Activated T-helper 2 cell treated with anti-CD3 and anti-CD28 coated beads, Interferon-gamma antibody, Interleukin-2, Interleukin-4, amounts not matched to agents 10 μg/mL and 5 μg/mL and 100 μg/mL, durations not matched to agents 14 hours and 24 hours and 36 hours (primary cell): Measurements from ENCODE around the gene AGO1. TPM values are rescaled to one million over a fixed set of nuclear protein-coding genes. Genes with fewer than 3 reads are reported as not detected.

Source experiments
- DNase-seq: peaks from one replicate; pipeline ENCODE4 v3.0.0; 2021; ENCODE audit warnings: low spot score
- H3K27ac Mint-ChIP-seq: one replicate; pipeline ENCODE4 v1.8.0; 2021; ENCODE audit warnings: mixed read lengths
- H3K27me3 Mint-ChIP-seq: one replicate; pipeline ENCODE4 v1.8.0; 2021; ENCODE audit warnings: low read depth, mixed read lengths
- H3K36me3 Mint-ChIP-seq: one replicate; pipeline ENCODE4 v1.8.0; 2021; ENCODE audit warnings: low read depth, mixed read lengths
- H3K4me1 Mint-ChIP-seq: one replicate; pipeline ENCODE4 v1.8.0; 2021; ENCODE audit warnings: low read depth, mixed read lengths
- H3K4me3 Mint-ChIP-seq: one replicate; pipeline ENCODE4 v1.8.0; 2021; ENCODE audit warnings: low read depth, mild to moderate bottlenecking, moderate library complexity, mixed read lengths
- H3K9me3 Mint-ChIP-seq: one replicate; pipeline ENCODE4 v1.8.0; 2021; ENCODE audit warnings: mixed read lengths
- intact Hi-C: fragments of 100-400 bp; cut with micrococcal nuclease; formaldehyde crosslinking; loops from one replicate; pipeline ENCODE4 v1.15.1; 2023
- total RNA-seq: library from RNA; stranded (reverse); gene quantifications from 2 replicates; pipeline ENCODE4 v1.2.3, GENCODE V29; 2022

AGO1 gene
- total RNA-seq: 36.9 and 38.6 TPM in 2 replicates

DNA sequence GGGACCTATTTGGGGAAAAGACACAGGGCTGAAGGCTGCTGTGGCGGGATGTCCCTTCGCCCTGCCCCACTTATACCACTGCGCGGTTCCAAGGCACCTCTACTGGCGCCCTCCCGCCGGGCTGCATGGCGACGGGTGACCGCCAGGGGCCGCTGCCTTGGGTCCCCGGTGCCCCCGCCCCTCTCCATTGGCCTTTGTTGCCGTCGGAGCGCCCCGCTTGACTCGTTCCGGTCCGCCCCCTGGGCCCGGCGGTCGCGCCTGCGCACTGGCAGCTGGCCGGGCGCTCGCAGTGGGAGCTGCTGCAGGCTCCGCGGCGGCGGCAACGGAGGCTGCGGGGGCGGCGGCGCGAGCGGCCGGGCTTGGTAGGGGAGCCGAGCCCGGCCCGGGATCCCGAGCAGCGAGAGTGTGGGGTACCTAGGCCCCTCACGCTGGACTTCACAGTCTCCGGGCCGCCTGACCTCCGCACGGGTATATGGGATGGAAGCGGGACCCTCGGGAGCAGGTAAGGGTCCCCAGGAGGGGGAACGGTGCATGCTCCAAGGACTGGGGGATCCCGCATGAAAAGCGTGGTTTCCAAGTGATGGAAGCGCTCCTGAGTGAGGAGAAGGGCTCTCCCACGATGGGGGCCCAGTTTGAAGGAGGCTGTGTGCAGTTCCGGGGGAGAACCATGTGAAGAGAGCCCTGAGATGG is at the start of gene AGO1:
AGO1 (plus strand) TSS at position 265 of the 690 bp plus-strand sequence; CDS start at position 478, 213 bp downstream.
- peaks cover 41% of the 10 kb centered on the region for H3K4me1 Mint-ChIP-seq
- peaks cover 3% of the 10 kb centered on the region for H3K27me3 Mint-ChIP-seq
- intact Hi-C loops: loop anchor here (1.0 kb wide), 2 partner anchors 48 to 205 kb away; partner anchors contain the start of genes ADPRS and AGO3
- DNase-seq: peak; percentile 95
- peak within 1 kb of the TSS; percentile 92 for H3K4me3 Mint-ChIP-seq
- no peaks in the 10 kb centered on the region for H3K9me3 Mint-ChIP-seq
- H3K27ac Mint-ChIP-seq: peak within 1 kb of the TSS; percentile 73
- H3K36me3 Mint-ChIP-seq: no peaks in the 10 kb centered on the region

DNA sequence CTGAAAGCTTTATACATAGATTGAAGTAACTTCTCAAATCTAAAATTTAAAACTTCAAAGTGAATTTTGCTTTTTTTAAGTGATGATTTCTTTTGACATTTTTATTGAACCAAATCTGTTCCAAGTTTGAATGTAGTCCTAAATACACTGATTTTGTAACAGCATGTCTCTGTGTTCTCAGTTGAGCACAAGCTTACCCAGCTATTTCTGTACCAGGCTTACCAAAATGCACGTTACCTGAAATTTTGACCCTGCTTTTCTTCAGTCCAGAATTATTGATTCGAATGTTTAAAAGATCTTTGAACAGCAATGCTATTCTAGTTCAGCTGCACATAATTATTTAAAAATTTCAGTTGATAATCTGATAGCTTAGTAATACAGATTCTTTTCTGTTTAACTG is 49.6 kb upstream of the AGO1 start:
- no peak overlapping the region for H3K4me3 Mint-ChIP-seq
- H3K4me1 Mint-ChIP-seq: no peaks in the 10 kb centered on the region
- H3K27ac Mint-ChIP-seq: no peak overlapping the region
- peaks cover 41% of the 10 kb centered on the region for H3K36me3 Mint-ChIP-seq
- intact Hi-C loops: no loop called here
- H3K27me3 Mint-ChIP-seq: no peaks in the 10 kb centered on the region
- H3K9me3 Mint-ChIP-seq: no peaks in the 10 kb centered on the region
- DNase-seq: no peak

DNA sequence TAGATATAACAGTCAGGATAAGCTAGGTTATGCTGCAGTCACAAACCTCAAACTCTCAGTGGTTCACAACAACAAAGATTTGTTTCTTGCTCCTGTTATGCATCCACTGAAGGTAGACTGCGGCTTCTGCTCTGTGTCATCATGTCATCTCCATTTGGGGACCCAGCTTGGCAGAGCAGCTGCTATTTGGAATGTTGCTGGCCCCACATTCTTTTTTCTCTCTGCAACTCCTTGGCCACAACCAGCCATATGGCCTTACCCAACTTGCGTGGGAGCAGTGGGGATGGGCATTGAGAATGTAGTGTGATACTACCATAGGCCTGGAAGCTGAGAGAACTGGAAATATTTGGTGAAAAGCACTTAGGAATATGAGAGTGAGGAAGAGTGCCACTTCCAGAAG is 48.8 kb upstream of the AGO1 start:
- H3K27ac Mint-ChIP-seq: no peak overlapping the region
- peaks cover 41% of the 10 kb centered on the region for H3K36me3 Mint-ChIP-seq
- H3K27me3 Mint-ChIP-seq: no peaks in the 10 kb centered on the region
- no peak overlapping the region for H3K4me3 Mint-ChIP-seq
- DNase-seq: no peak
- intact Hi-C loops: no loop called here
- no peaks in the 10 kb centered on the region for H3K9me3 Mint-ChIP-seq
- H3K4me1 Mint-ChIP-seq: no peaks in the 10 kb centered on the region

DNA sequence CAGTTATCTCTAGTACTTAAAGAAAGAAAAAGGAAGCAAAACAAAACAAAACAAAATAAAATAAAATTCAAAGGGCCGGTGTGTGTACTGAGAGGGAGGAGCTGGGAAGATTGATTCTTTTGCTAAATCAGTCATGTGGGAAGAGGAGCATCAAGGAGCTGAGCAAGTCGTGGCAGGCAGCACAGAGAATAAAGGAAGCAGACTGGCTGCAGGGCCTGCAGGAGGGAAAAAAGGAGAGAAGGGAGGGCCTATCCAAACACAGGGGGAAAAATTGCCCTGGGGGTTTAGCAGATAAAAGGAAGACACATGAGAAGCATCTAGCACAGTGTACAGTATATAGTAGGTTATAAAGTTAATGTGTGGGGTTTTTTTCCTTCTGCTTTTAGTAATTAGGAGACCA is 47.6 kb upstream of the AGO1 start:
- Mint-ChIP-seq H3K27ac (no peak overlapping the region), H3K9me3 (no peaks in the 10 kb centered on the region), H3K4me1 (no peaks in the 10 kb centered on the region), H3K27me3 (no peaks in the 10 kb centered on the region), H3K4me3 (no peak overlapping the region), H3K36me3 (peaks cover 46% of the 10 kb centered on the region)
- DNase-seq: no peak
- intact Hi-C loops: no loop called here

DNA sequence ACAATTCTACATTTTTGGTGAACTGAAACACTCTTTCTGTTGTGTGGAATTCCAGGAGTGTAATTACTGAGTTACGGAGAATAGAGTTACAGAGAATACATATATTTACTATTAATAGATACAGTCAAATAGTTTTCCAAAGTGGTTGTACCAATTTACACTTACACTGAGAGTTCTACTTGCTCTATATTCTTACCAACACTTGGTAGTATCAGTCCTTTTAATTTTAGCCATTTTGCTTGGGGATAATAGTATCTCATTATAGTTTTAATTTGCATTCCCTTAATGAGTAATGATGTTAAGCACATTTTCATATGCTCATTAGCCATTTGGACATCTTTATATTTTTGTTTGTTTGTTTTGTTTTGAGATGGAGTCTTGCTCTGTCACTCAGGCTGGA is 46.3 kb upstream of the AGO1 start:
- Mint-ChIP-seq H3K36me3 (peaks cover 44% of the 10 kb centered on the region), H3K27me3 (no peaks in the 10 kb centered on the region), H3K9me3 (no peaks in the 10 kb centered on the region), H3K27ac (no peak overlapping the region), H3K4me3 (no peak overlapping the region), H3K4me1 (no peaks in the 10 kb centered on the region)
- no peak for DNase-seq
- intact Hi-C loops: no loop called here

DNA sequence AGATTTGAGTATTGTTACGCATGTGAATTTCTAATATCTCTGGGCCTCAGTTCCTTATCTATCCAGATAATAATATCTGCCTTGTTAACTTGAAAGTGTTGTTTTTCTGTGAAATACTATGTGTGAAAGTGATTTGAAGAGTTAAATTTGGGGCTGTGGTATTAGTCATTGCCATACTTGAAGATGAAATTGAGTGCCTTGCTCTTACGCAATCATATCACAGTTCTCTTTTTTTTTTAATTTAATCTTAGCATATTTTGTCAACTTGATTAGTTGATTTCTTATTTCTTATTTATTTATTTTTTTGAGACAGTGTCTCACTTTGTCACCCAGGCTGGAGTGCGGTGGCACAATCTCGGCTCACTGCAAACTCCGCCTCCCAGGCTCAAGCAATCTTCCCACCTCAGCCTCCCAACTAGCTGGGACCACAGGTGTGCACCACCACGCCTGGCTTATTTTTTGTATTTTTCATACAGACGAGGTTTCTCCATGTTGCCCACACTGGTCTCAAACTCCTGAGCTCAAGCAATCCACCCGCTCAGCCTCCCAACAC is 44.2 kb upstream of the AGO1 start:
- Mint-ChIP-seq H3K4me1 (no peaks in the 10 kb centered on the region), H3K27me3 (no peaks in the 10 kb centered on the region), H3K9me3 (no peaks in the 10 kb centered on the region), H3K27ac (no peak overlapping the region), H3K36me3 (peaks cover 37% of the 10 kb centered on the region), H3K4me3 (no peak overlapping the region)
- DNase-seq: no peak
- intact Hi-C loops: no loop called here

DNA sequence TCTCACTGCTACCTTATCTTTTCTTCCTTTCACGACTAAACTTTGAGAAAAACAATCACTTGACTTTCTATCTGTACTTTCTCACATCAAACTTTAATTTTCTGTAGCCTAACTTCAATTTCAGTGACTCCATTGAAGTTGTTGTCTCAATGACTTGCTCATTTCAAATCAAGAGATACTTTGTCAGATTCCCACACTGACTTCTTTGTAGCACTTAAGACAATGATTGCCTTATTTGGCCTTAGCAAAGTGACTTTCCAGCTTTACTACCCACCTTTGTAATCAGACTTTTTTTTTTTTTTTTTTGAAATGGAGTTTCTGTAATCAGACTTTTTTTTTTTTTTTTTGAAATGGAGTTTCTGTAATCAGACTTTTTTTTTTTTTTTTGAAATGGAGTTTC is 38.2 kb upstream of the AGO1 start:
- intact Hi-C loops: no loop called here
- H3K4me1 Mint-ChIP-seq: no peaks in the 10 kb centered on the region
- no peaks in the 10 kb centered on the region for H3K9me3 Mint-ChIP-seq
- H3K27ac Mint-ChIP-seq: no peak overlapping the region
- no peak overlapping the region for H3K4me3 Mint-ChIP-seq
- H3K36me3 Mint-ChIP-seq: peaks cover 11% of the 10 kb centered on the region
- no peak for DNase-seq
- H3K27me3 Mint-ChIP-seq: no peaks in the 10 kb centered on the region

DNA sequence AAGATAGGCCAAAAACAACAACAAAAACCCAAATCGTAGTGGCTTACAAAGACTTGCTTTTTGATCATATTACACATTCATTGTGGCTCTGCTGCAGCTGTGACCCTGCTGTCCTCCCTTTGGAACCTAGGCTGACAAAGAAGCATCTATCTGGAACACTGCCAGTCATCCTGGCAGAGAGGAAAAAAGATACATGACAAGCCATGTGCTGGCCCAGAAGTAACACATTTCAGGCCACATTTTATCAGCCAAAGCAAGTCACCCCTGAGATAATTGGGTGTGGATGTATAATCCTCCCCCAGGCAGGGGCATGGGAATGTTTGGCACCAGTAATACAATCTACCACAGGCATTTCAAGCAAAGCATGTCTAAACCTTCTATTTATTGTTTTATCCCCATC is 37.2 kb upstream of the AGO1 start:
- H3K27me3 Mint-ChIP-seq: no peaks in the 10 kb centered on the region
- peaks cover 17% of the 10 kb centered on the region for H3K36me3 Mint-ChIP-seq
- H3K9me3 Mint-ChIP-seq: no peaks in the 10 kb centered on the region
- H3K27ac Mint-ChIP-seq: no peak overlapping the region
- no peak overlapping the region for H3K4me3 Mint-ChIP-seq
- intact Hi-C loops: no loop called here
- no peak for DNase-seq
- H3K4me1 Mint-ChIP-seq: no peaks in the 10 kb centered on the region

DNA sequence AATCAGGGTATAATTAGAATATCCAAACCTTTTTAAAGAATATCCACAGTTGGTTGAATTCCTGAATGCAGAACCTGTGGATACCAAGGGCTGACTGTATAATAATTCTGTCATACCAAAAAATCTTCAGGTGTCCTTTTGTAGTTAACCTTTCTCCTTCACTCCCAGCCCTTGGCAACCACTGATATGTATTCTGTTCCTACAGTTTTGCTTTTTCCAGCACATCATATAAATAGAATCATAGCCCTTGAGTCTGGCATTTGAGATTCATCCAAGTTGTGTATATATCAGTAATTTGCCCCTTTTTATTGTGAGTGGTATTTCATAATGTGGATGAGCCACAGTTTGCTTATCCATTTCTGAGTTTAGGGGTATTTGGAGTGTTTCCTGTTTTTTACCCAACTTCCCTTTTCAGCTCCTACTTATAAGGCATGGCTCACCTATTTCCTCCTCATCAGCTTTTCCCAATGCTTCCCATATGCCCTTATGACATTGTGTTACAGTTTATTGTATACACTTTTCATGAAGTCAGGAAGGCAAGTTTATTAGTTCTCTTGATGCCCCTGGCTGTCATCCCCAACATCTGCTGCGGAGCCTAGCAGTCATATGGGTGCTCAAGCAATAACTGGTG is 35.0 kb upstream of the AGO1 start:
- Mint-ChIP-seq H3K4me3 (no peak overlapping the region), H3K27me3 (no peaks in the 10 kb centered on the region), H3K4me1 (no peaks in the 10 kb centered on the region), H3K36me3 (peaks cover 24% of the 10 kb centered on the region), H3K9me3 (no peaks in the 10 kb centered on the region), H3K27ac (no peak overlapping the region)
- DNase-seq: no peak
- intact Hi-C loops: no loop called here

DNA sequence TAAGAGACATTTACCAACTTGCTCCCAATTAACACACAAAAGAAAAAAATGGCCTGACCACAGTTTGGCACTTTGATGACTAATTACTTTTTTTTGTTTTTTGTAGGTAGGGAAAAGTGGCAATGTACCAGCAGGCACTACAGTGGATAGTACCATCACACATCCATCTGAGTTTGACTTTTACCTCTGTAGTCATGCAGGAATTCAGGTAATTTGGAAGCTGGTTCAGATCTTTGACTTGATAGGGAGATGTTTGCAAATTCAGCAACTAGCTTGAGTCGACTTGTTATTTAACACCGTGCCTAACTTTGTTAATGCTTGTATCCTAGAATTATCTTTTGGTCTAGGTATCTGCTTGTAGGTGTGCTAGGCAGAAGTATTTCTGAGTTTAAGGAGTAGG is 33.0 kb upstream of the AGO1 start:
- intact Hi-C loops: no loop called here
- DNase-seq: no peak
- Mint-ChIP-seq H3K4me1 (no peaks in the 10 kb centered on the region), H3K4me3 (no peak overlapping the region), H3K9me3 (no peaks in the 10 kb centered on the region), H3K27me3 (no peaks in the 10 kb centered on the region), H3K36me3 (peaks cover 30% of the 10 kb centered on the region), H3K27ac (no peak overlapping the region)

DNA sequence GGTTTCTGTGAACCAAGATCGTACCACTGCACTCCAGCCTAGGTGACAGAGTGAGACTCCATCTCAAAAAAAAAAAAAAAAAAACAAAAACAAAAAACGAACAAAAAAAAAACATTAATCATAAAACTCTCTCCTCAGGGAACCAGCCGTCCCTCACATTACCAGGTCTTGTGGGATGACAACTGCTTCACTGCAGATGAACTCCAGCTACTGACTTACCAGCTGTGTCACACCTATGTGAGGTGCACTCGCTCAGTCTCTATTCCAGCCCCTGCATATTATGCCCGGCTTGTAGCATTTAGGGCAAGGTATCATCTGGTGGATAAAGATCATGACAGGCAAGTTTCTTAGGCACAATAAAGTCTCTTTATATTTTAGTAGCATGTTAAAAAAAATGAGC is 32.3 kb upstream of the AGO1 start:
- intact Hi-C loops: no loop called here
- H3K4me3 Mint-ChIP-seq: no peak overlapping the region
- no peak for DNase-seq
- peaks cover 25% of the 10 kb centered on the region for H3K36me3 Mint-ChIP-seq
- no peaks in the 10 kb centered on the region for H3K4me1 Mint-ChIP-seq
- H3K27ac Mint-ChIP-seq: no peak overlapping the region
- no peaks in the 10 kb centered on the region for H3K27me3 Mint-ChIP-seq
- H3K9me3 Mint-ChIP-seq: no peaks in the 10 kb centered on the region

DNA sequence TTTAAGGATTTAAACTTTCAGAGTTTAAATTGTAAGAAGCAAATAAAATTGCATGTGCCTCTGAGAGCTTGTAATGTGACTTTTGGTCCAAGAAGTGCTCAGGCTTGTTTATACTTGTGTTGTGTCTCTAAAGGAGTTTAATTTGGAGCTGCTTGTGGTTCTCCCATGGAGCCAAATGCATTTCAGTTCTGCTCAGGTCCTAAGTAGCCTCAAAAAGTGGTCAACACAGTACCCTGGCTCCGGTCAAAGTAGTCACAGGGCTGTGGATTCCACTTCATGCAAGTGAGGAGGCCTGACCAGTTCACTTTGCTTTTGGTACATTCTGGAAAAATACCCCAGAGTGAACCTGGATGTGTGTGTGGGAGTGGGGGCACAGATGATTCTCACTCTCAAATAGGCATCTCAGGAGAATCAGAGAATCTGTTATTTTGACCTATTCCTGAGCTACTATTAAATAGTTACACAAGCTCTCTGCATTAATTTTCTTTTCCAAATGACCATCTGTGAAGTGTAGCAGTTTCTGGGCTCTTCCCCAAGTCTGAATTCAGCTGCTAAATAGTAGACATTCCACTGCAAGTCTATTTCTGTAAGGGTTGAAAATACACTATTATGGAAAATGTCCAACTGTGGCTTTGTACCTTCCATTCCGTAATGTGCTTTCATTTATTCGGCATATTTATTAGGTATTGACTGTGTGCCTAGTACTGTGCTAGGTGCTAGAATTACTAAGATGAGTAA is 31.7 kb upstream of the AGO1 start:
- Mint-ChIP-seq H3K27me3 (no peaks in the 10 kb centered on the region), H3K27ac (no peak overlapping the region), H3K4me3 (no peak overlapping the region), H3K9me3 (no peaks in the 10 kb centered on the region), H3K4me1 (no peaks in the 10 kb centered on the region), H3K36me3 (peaks cover 25% of the 10 kb centered on the region)
- DNase-seq: no peak
- intact Hi-C loops: no loop called here

DNA sequence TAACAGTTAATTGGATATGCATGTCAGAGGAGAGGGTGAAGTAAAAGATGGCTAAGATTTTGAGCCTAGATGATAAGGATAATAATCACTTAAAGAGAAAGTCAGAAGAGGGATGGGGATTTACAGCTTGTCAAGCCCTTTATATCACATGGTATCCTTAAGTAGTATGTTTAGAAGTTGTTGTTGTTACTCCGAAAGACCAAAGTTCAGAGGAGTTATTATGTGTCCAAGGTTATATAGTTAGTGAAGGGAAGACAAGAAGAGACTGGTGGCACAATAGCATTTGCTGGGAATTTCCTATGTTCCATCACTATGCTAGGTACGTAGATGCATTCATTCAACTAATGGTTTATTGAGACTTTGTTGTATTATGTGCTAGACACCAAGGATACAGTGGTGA is 30.8 kb upstream of the AGO1 start:
- no peaks in the 10 kb centered on the region for H3K27me3 Mint-ChIP-seq
- no peaks in the 10 kb centered on the region for H3K9me3 Mint-ChIP-seq
- H3K27ac Mint-ChIP-seq: no peak overlapping the region
- H3K4me1 Mint-ChIP-seq: no peaks in the 10 kb centered on the region
- no peak overlapping the region for H3K4me3 Mint-ChIP-seq
- intact Hi-C loops: no loop called here
- DNase-seq: no peak
- H3K36me3 Mint-ChIP-seq: peaks cover 25% of the 10 kb centered on the region
